ENCODE results near the gene TNS1.
A peak's percentile ranks its signal among the peaks of the same experiment; 100 is the strongest.

Gene TNS1

DNA sequence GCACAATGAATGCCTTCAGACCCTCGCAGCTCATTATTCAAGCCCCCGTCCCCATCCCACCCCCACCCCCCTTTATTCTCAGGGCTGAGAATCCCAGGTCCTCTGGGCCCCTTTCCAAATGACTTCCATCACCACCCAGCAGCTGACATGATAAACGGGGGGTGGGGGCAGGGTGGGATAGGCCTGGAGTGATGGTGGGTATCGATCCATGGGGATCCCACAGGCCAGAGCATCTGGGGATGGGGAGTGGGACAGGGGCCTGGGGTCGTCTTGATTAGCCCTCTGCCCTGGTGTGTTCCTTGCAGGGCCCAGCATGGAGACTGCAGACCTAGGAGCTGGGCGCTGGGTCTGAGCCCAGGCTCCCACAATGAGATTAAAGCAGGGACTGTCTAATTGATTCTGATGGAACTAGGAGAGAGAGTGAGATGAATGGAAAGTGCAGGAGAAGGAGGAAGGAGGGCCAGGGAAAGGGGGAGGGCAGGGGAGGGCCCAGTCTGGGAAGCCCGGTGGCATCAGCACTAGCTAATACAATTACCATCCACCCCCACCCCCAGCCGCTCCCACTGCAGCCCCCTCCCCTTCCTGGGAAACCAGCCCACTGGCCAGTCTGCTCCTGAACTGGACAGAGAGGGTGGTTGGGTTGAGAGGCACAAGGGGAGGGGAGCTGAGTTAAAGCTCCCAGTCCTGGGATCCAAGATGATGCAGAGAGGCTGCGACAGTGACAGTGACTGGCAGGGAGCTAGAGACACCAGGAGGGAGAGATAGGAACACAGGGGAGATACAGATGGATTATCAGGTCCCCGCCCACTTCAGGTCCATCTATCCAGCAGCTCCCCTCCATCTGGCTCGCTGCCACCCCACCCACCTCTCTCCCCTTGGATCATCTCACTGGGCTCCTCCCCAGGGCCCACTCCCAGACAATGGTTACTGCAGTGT lies 13.1 kb upstream of the TNS1 start:
- no peak for DNase-seq

DNA sequence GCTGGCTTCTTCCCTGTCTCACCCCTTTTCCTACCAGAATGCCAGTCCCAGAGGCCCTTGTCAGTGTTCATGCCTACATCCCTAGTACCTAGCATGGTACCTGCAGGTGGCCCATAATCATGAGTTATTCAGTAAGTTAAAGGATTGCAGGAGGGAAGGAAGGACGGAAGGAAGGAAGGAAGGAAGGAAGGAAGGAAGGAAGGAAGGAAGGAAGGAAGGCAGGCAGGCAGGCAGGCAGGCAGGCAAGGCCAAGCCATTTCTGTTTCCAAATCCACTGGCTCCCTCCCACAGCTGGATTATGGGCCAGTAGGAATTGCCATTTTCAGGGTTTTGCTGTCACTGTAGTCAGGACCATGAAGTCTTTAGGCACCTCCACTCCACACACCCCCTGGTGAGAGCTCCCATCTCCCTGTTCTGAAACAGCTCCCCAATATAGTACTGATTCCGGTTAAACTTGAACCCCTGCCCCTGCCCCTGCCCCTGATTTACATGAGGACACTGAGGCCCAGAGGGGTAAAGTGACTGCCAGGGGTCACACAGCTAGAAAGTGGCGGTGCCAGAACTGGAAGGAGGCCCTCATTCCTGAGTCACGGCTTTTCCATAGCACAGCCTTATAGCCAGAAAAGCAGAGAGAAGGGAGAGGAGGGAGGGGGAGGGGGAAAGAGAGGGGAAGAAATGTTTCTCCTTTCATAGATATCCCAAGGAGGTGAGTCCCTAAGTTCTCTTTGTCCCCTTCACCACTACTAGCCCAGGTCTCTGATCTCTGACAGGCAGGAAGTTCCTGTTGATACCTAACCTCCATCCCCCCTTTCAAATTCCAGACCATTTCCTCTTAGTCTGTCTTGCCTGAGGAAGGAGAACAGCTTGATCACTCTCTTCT lies 12.2 kb upstream of the TNS1 start:
- DNase-seq, result no peak

DNA sequence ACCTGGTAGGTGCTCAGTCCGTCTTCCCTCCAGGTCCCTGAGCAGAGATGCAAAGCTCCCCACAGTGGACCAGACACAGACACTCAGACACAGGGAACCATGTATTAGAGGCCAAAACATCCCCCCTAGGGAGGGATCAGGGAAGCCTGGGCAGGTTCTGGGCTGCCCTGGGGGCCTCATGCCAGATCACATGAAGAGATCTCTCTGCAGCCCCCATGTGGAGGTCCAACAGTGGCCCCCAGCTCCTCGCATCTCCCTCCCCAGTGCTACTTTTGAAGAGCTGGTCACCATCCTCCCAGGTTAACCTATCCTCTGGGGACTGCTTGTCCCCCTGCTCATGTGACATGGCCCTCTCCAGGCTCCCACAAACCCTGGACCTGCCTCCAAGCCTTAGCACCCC lies 10.5 kb upstream of the TNS1 start:
- DNase-seq, result no peak

DNA sequence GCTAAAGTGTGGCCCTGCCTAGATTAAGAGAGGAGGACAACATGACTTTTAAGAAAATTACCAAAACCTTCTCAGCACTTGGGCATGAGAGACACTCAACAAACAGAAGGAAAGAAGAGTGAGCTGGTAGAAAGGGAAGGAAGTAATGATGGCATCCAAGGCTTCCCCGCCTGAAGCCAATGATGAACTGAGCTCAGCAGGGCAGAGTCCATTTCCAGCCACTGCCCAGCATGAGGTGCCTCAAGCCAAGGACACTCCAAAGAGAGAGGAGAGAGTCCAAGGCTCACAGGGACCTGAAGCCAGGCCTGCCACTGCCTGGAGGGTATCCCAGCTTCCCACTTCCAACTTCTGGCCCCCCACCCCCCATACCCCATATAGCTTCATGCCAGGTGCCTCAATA lies 9.5 kb upstream of the TNS1 start:
- DNase-seq, result no peak

DNA sequence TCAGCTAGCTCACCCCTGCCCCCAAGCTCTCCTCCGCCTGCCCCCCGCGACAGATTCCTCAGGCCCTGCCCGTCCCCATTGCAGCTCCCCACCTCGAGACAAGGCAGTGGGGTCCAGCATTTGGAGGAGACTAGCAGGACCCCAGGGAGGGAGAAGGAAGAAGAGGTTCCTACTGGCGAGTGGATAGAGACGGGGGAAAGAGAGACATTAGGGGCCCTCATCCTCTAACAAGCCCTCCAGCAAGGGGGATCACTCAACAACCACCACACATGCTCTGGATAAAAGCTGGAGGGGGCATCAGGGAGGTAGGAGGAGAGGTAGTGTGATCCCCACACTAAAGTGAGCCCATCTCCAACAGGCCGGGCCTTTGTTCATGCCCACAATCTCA lies 8.9 kb upstream of the TNS1 start:
- DNase-seq, result no peak

DNA sequence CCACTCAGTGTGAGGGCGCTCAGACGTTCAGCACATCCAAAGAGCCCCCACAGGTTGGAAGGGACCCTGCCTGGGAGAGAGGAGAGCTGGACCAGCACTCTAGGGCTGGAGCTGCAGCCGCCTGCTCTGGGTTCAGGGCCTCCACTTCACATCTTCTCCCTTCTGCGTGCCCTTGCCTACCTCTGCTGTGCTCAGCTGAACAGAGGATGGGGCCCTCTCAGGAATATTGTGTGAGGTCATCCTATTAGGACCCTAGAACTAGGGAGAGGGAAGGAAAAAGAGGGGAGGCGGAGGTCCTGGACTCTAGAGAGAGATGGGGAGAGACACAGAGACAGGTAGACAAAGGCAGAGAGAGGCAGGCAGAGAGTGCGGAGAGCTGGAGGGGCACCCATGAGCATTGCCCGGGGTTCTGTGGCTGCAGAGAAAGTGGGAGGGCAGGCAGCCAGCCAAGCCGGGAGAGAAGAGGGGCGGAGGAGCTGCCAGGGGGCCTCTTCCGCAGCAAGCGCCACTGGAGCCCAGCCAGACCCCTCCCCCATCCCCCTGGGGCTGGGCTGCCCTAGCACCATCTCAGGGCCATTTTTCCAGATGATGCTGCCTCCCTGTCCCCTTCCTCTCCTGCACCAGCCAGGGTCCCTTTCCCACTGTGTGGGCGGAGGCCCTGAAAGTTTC lies 8.3 kb upstream of the TNS1 start:
- DNase-seq, result peak; percentile 22

DNA sequence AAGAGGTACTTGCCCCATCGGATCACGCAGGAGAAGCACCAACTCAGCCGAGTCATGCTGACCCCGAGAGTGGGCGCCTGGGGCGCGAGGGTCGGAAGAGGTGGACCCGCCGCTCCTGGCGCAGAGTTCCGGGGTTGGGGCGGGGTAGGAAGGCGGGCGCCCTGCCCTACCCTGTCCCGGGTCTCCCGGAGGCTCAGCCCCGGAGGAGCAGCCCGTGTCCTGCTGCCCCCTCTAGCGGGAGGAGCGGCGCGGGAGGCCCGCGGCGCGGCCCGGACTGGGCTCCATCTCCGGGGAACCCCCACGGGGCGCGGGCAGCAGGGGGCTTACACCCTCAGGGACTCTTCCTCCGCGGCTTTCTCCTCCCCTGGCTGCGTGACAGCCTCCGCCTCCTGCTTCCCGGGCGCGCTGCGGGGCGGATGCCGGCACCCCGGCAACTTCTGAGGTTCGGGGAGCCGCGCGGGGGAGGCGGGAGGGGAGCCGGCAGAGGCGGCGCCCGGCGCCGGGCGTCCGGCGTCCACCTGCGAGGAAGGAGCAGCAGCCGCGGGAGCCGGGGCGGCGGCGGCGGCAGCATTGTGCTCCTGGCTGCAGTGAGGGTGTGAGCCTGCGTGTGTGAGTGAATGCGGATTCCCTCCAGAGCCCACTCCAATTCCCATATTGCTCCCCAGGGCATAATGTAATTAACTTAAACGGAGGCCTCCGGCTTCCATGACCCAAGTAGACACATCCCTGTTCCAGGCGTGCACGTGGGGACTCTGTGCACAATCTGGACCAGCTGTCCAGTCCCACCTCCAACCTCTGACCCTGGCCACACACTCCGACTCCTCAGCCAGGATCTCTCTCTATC lies 7.6 kb upstream of the TNS1 start:
- DNase-seq, result no peak

DNA sequence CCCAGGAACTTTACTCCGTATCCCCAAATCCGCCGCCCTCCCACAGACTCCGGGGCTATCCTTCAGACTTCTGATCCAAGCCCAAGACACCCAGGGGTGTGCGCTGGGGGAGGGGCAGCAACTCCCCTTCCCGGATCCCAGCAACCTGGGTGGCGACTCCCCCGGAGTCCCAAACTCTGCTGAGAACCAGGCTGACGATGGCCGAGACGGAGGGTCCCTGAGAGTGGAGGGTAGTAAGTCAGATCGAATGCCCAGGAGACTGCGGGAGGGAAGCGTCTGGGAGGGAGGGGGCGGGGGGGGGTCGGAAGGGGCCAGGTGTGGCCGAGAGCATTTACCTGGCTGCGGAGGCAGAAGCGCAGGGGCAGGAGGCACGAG lies 7.0 kb upstream of the TNS1 start:
- no peak for DNase-seq

DNA sequence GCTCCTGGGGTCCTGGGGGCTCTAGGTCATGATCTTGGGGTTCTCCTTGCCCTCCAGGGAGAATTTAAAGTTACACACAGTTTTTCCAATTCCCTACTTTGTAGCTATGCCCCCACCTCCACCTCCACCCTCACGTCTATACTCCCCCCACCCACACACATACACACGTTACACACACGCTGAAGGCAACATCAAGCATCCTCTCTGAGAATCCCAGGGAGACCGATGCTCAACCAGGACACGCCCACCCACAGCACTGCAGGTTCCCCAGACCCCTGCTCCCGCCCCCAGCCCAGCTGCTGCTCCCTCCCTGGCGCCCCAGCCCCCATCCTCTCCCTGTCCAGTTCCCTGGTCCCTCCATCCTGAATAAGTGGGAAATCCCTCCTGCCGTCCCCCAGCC lies 6.4 kb upstream of the TNS1 start:
- no peak for DNase-seq

DNA sequence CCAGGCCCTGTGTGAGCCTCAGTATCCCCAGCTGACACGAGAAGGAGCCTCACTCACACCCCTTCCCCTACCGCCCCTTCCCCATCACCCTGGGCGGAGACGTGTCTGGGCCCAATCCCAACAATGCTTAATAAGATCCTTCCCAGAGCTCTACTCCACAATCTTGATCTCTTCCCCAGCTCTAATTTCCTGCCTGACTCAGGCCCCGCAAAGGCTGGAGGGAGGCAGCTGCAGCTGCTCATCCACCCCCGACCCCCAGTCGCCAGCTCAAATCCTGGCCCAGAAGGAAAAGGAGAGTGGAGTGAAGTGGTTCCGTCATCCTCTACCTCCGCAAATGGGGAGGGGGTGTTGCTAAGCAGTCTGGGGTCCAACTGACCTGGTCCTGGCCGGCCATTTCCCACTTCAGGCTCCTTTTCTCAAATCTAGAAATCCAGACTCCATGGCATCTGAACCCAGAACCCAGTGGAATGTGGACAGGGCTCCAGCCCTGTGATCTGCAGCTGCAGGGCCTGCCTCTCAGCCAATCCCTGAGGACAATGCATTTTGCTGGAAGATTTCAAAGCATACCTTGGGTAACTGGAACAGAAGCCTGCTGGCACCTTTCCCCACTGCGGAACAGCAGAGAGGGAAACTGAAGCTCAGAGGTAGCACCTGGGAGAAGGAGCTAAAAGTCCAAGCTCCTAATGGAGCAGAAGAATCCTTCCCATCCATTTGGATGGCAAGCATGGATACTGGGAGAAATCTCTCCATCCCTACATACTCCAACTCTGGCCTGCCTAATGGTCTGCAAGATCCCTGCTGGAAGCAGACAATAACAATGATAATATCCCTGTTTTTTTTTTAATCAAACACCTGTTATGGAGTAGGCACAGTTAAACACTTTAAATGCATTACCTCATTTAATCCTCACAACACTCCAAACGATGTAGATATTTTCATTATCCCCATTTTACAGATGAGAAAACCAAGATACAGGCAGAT lies 5.6 kb upstream of the TNS1 start:
- DNase-seq, result no peak

DNA sequence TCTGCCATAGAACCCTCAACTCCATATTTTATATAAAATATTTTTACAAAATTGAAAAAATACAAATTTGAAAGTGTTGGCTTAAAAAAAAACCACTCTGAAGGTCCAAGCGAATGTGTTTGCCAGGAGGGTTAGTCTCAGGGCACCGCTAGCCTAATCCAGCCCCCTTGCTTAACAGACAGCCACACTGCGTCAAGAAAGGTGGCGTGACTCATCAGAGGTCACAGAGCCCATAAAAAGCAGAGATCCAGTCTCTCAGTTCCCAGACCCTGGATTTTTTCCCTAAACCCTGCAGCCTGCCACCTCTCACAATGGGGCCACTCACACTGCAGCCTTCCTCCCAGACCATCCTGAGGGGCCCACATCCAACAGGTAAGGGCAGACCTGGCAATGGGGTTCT lies 3.9 kb upstream of the TNS1 start:
- DNase-seq, result no peak

DNA sequence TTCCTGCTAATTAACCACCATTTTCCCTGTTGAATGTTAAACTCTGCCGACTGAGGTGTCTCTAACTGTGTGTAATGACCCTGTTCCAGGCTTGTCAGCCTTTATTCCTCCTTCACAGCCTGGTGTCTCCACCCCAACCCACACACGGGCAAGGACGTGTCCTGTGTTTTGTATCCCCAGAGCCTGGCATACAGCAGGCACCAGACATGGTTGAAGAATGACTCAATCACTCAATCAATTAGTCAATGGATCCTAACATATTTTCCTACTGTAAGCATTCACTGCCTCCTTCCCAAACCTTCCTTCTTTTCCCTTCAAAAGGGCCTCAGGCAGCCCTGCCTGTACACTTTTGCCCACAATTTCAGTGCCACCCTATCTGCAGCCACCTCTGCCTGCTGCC lies 2.7 kb upstream of the TNS1 start:
- no peak for DNase-seq

DNA sequence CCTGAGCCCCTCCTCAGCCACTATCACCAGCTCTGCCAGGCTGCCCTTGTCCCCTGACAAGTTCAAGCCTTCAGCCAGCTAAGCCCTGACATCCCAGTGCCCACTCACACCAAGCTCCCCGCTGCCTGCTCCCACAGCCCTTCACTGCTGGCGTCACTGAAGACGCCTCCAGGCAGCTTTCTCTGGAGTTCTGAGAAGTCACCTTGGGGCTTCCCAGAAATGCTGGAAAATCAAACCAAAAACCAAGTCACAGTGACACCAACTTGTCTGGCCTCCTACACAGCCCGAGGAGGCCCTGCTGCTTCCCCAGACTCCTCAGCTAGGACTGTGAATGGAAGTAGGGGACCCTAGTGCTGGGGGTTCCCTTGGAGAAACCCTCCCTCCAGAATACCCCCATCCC lies 2.2 kb upstream of the TNS1 start:
- no peak for DNase-seq

DNA sequence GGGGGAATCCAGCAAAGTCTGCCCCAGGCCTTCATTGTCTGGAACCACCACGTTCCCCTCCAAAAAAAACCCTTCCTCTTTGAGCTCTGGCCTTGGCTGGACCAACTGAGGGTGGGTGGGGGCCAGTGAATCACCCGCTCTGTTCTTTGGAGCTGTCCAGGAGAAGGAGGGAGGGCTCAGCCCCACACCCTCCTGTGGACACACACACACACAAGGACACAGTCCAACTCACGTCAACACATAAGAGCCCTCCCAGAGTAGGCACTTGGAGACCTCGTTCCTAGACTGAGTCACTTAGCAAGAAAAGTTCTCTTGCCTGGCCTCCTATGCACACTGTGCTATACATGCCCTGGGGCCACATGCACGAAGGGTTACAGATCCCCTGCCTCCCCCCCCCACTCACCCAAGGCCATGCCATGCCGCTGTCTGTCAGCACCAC lies 1.2 kb upstream of the TNS1 start:
- no peak for DNase-seq

DNA sequence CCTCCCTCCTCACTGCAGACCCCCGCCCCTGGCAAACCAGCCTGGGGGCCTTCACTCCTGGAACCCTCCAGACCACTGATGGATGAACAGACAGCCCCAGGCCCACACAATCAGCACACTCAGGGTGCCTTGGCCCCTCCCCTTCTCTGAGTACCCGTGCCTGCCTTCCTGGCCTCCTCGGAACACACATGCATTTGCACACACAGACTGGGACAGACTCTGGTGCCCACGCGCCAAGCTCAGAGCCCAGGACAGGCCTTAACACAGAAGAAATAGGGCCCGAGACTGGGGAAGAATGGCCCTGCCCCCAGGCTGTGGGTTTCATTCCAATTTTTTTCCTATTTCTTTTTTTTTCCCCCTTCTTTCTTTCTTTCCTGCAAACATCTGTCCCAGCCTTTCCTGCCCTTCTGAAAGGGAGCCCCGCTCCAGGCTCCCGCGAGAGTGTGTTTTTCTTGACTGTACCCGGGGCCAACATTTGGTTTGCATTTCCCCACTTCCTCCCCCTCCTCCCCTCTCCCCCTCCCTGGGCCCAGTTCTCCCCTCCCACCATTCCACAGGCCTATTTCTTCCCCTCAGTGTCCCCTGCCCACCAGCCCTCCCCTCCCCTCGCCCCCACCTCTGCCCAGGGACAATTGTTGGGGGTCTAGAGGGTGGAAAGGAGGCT lies 618 bp upstream of the TNS1 start:
- no peak for DNase-seq

DNA sequence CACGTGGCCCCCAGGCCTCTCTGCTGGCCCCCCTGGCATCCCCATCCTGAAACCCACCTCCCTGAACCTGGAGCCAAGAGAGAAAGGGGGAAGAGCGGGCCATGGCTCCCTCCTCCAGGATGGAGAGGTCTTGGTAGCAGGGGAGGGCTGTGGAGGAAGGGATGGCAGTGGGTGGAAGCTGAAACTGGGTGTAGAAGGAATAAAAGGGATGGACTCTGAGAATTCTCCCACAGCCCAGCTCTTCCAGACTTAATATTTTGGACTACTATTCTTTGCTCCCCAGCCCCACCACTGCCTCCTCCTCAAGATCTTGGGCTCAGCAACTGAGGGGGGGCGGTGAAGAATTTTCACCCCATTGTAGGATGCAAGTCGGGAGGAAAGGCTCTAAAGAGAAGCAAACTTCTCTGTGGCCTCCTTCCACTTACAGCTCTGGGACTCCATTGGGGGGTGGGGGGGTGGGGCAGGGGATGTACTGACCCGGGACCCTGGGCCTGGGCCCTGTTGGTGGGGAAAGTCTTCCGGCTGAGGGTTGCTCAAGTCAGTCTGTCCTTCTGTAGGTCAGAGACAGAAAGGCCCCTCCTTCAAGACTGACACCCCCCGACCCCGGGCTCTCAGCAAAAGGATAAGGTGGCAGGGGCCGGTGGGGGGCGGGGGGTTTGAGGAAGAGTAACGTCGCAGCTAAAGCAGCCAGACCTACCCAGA lies 501 bp downstream of the TNS1 start:
- DNase-seq, result no peak

DNA sequence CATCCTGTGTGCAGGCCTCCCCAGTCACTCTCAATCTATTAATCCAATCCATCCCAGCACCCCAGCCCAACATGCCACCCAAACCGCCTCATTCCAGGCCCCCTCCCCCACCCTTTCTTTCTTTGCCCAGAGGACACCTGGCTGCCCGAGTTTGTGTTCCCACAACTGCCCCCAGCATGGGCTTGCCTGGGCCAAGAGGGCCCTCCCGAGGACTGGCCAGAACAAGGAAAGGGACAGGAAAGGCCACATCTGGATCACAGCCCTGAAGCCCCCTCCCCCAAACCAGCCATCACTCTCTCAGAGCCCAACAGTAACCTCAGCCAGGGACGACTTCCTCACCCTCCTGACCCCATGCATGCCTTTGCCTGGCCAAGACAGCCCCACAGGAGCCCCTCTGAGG lies 1.2 kb downstream of the TNS1 start:
- DNase-seq, result no peak

DNA sequence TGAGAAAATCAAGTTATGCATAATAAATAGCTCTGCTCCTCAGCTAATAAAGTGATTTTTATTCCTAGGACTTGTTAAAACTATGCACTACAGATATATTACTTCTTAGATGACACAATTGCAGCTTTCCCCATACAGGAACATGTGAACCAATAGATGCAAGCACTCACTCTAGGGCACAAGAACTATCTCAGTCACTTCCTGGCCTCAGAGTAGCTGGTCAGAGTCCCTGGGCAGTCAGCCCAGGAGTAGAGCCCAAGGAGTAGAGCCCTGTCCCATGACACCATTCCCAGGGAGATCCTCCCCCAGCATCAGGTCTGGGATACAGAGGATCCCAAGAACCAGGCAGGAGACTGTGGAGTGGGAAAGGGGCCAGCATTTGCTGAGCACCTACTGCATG lies 2.7 kb downstream of the TNS1 start:
- DNase-seq, result no peak

DNA sequence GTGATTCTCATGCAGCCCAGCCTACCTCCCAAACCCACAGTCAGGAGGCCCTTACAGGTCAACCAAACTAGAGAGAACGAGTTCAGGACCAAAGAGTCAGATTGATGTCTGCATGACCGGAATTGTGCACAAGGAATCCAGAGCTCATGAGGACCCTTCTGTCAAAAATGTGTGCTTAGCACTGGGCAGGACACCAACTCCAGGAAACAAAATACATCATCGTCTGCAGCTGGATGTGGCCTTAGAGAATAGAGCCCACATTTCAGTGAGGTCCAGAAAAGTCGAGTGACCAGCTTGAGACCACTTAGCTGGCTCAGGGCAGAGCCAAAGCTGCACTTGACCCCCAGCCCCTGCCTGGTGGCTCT lies 3.2 kb downstream of the TNS1 start:
- DNase-seq, result no peak

DNA sequence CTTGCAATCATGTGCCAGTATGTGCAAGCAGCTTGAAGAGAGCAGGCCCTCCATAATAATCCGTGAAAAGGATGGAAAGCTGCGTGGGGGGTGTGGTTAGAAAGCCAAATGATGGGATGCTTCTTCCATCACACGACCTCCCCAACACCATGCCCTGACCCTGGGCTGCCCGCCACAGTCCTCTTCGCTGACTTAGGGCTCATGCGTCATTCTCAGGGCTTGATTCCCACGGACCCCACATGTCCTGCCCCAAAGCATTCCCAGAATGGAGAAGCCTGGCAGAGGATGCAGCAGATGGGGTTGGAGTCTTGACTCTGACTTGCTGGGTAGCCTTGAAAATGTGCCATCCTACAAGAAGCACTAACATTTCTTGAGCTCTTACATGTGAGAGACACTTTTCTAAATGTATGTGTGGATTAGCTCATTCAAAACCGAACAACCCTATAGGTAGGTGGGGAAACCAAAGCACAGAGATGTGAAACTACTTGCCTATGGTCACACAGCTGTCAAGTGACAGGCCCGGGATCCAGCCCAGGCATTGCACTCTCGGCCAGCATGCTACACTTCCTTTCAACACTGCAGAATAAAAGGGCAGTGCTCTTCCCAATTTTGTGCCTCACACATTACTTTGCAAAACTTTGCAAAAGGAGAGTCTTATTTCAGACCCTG lies 3.7 kb downstream of the TNS1 start:
- no peak for DNase-seq

All from NCI-H2227 treated with DMSO at 0.1 percent for 48 hours (cell line).